ENCODE results near the gene IL1RAPL1.

Gene IL1RAPL1

GRCh38 chrX:29834764-29835163 lies 1247.5 kb downstream of the IL1RAPL1 start:
- DNase-seq, result no peak

- no peak for DNase-seq
These were observed 1254.5 kb downstream of the IL1RAPL1 start for GRCh38 chrX:29841750-29842149.

GRCh38 chrX:29842552-29842951 lies 1255.3 kb downstream of the IL1RAPL1 start:
- DNase-seq, result no peak

- no peak for DNase-seq
These were observed 1264.8 kb downstream of the IL1RAPL1 start for GRCh38 chrX:29851857-29852605.

- no peak for DNase-seq
These were observed 1265.5 kb downstream of the IL1RAPL1 start for GRCh38 chrX:29852767-29853166.

- DNase-seq, result no peak
These were observed 1271.5 kb downstream of the IL1RAPL1 start for GRCh38 chrX:29858714-29859113.

- DNase-seq, result no peak
These were observed 1275.0 kb downstream of the IL1RAPL1 start for GRCh38 chrX:29862126-29862677.

GRCh38 chrX:29867971-29868370 lies 1280.7 kb downstream of the IL1RAPL1 start:
- no peak for DNase-seq

- DNase-seq, result no peak
These were observed 1282.6 kb downstream of the IL1RAPL1 start for GRCh38 chrX:29869837-29870236.

GRCh38 chrX:29870608-29871007 lies 1283.4 kb downstream of the IL1RAPL1 start:
- no peak for DNase-seq

- DNase-seq, result no peak
These were observed 1285.6 kb downstream of the IL1RAPL1 start for GRCh38 chrX:29872831-29873230.

- DNase-seq, result no peak
These were observed 1289.5 kb downstream of the IL1RAPL1 start for GRCh38 chrX:29876733-29877132.

GRCh38 chrX:29880977-29881376 lies 1293.7 kb downstream of the IL1RAPL1 start:
- DNase-seq, result no peak

GRCh38 chrX:29890004-29890403 lies 1302.8 kb downstream of the IL1RAPL1 start:
- DNase-seq, result no peak

GRCh38 chrX:29890646-29891200 lies 1303.5 kb downstream of the IL1RAPL1 start:
- DNase-seq, result no peak

GRCh38 chrX:29902004-29902403 lies 1314.8 kb downstream of the IL1RAPL1 start:
- no peak for DNase-seq

- no peak for DNase-seq
These were observed 1316.1 kb downstream of the IL1RAPL1 start for GRCh38 chrX:29903360-29903759.

GRCh38 chrX:29911673-29912072 lies 1324.4 kb downstream of the IL1RAPL1 start:
- no peak for DNase-seq

GRCh38 chrX:29913647-29914046 lies 1326.4 kb downstream of the IL1RAPL1 start:
- no peak for DNase-seq

- DNase-seq, result no peak
These were observed 1335.4 kb downstream of the IL1RAPL1 start for GRCh38 chrX:29922607-29923006.

- no peak for DNase-seq
These were observed 1338.8 kb downstream of the IL1RAPL1 start for GRCh38 chrX:29926056-29926455.

GRCh38 chrX:29926659-29927058 lies 1339.4 kb downstream of the IL1RAPL1 start:
- no peak for DNase-seq

- no peak for DNase-seq
These were observed 1348.2 kb downstream of the IL1RAPL1 start for GRCh38 chrX:29935455-29935854.

- no peak for DNase-seq
These were observed 1353.5 kb downstream of the IL1RAPL1 start for GRCh38 chrX:29940750-29941149.

- DNase-seq, result no peak
These were observed 1354.0 kb downstream of the IL1RAPL1 start for GRCh38 chrX:29941287-29941686.
